ENCODE data around the gene PLXNC1. TPM values are rescaled to one million over a fixed set of nuclear protein-coding genes. Genes with fewer than 3 reads are reported as not detected.

Gene PLXNC1
- total and polyA plus RNA-seq, 2 of the 8 experiments (the other 6 are each of a cell fraction or from before 2014, with no cell fraction given) = 0.83 to 2.0 TPM

DNA sequence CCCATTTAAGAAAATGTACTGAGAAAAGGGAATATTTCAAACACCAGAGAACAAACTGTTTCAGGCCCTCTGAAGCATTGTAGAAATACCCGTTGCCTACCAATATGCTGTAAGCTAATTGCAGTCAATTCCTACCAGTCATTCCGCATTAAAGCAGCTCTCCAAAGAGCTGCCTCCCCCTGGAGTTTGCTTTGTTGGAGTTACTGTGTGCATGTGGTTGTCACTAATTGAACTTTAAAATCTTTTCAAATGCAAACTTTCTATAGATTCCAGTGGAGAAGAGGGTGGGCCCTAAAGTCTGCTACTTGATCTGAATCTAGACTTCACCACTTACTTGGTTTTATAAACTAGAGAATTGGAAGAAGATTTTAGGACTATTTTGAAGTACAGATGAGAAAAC, 112.7 kb downstream of the PLXNC1 start (continued):
- TF ChIP-seq SIN3A (conservative IDR thresholded peaks at IDR 0.05 in 1 of 2, IDR thresholded peaks at IDR 0.05 in 1 of 2; ENCODE audit: low read depth in 1 of 2, low read length in 2 of 2) = 0 out of 4 replicates have a peak, but pooled peaks of 1 of the 2 experiments have one; percentile 38
- TF ChIP-seq RFX5 (IDR thresholded peaks at IDR 0.05; ENCODE audit: borderline replicate concordance, low read depth, low read length) = no peak
- TF ChIP-seq EGR1 (IDR thresholded peaks at IDR 0.05; ENCODE audit: borderline replicate concordance, low read depth, low read length) = no peak
- peak; percentile 95 for TF ChIP-seq NANOG (IDR thresholded peaks at IDR 0.05; ENCODE audit: insufficient read depth, low read depth, low read length, poor library complexity, severe bottlenecking)
- TF ChIP-seq, protein P1, sequence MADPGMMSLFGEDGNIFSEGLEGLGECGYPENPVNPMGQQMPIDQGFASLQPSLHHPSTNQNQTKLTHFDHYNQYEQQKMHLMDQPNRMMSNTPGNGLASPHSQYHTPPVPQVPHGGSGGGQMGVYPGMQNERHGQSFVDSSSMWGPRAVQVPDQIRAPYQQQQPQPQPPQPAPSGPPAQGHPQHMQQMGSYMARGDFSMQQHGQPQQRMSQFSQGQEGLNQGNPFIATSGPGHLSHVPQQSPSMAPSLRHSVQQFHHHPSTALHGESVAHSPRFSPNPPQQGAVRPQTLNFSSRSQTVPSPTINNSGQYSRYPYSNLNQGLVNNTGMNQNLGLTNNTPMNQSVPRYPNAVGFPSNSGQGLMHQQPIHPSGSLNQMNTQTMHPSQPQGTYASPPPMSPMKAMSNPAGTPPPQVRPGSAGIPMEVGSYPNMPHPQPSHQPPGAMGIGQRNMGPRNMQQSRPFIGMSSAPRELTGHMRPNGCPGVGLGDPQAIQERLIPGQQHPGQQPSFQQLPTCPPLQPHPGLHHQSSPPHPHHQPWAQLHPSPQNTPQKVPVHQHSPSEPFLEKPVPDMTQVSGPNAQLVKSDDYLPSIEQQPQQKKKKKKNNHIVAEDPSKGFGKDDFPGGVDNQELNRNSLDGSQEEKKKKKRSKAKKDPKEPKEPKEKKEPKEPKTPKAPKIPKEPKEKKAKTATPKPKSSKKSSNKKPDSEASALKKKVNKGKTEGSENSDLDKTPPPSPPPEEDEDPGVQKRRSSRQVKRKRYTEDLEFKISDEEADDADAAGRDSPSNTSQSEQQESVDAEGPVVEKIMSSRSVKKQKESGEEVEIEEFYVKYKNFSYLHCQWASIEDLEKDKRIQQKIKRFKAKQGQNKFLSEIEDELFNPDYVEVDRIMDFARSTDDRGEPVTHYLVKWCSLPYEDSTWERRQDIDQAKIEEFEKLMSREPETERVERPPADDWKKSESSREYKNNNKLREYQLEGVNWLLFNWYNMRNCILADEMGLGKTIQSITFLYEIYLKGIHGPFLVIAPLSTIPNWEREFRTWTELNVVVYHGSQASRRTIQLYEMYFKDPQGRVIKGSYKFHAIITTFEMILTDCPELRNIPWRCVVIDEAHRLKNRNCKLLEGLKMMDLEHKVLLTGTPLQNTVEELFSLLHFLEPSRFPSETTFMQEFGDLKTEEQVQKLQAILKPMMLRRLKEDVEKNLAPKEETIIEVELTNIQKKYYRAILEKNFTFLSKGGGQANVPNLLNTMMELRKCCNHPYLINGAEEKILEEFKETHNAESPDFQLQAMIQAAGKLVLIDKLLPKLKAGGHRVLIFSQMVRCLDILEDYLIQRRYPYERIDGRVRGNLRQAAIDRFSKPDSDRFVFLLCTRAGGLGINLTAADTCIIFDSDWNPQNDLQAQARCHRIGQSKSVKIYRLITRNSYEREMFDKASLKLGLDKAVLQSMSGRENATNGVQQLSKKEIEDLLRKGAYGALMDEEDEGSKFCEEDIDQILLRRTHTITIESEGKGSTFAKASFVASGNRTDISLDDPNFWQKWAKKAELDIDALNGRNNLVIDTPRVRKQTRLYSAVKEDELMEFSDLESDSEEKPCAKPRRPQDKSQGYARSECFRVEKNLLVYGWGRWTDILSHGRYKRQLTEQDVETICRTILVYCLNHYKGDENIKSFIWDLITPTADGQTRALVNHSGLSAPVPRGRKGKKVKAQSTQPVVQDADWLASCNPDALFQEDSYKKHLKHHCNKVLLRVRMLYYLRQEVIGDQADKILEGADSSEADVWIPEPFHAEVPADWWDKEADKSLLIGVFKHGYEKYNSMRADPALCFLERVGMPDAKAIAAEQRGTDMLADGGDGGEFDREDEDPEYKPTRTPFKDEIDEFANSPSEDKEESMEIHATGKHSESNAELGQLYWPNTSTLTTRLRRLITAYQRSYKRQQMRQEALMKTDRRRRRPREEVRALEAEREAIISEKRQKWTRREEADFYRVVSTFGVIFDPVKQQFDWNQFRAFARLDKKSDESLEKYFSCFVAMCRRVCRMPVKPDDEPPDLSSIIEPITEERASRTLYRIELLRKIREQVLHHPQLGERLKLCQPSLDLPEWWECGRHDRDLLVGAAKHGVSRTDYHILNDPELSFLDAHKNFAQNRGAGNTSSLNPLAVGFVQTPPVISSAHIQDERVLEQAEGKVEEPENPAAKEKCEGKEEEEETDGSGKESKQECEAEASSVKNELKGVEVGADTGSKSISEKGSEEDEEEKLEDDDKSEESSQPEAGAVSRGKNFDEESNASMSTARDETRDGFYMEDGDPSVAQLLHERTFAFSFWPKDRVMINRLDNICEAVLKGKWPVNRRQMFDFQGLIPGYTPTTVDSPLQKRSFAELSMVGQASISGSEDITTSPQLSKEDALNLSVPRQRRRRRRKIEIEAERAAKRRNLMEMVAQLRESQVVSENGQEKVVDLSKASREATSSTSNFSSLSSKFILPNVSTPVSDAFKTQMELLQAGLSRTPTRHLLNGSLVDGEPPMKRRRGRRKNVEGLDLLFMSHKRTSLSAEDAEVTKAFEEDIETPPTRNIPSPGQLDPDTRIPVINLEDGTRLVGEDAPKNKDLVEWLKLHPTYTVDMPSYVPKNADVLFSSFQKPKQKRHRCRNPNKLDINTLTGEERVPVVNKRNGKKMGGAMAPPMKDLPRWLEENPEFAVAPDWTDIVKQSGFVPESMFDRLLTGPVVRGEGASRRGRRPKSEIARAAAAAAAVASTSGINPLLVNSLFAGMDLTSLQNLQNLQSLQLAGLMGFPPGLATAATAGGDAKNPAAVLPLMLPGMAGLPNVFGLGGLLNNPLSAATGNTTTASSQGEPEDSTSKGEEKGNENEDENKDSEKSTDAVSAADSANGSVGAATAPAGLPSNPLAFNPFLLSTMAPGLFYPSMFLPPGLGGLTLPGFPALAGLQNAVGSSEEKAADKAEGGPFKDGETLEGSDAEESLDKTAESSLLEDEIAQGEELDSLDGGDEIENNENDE (IDR thresholded peaks at IDR 0.05; ENCODE audit: insufficient replicate concordance, low read length) = peak; percentile 46
- TF ChIP-seq GTF2F1 (IDR thresholded peaks at IDR 0.05; ENCODE audit: borderline replicate concordance, low read depth, low read length) = no peak
